ENCODE measurements around the gene LNPEP. TPM values are rescaled to one million over a fixed set of nuclear protein-coding genes. Genes with fewer than 3 reads are reported as not detected.
A peak's percentile ranks its signal among the peaks of the same experiment; 100 is the strongest.

Gene LNPEP
- total and polyA plus RNA-seq, 2 of the 13 experiments (the other 11 are each of a cell fraction or from before 2014, with no cell fraction given): 8.0 to 16.9 TPM

DNA sequence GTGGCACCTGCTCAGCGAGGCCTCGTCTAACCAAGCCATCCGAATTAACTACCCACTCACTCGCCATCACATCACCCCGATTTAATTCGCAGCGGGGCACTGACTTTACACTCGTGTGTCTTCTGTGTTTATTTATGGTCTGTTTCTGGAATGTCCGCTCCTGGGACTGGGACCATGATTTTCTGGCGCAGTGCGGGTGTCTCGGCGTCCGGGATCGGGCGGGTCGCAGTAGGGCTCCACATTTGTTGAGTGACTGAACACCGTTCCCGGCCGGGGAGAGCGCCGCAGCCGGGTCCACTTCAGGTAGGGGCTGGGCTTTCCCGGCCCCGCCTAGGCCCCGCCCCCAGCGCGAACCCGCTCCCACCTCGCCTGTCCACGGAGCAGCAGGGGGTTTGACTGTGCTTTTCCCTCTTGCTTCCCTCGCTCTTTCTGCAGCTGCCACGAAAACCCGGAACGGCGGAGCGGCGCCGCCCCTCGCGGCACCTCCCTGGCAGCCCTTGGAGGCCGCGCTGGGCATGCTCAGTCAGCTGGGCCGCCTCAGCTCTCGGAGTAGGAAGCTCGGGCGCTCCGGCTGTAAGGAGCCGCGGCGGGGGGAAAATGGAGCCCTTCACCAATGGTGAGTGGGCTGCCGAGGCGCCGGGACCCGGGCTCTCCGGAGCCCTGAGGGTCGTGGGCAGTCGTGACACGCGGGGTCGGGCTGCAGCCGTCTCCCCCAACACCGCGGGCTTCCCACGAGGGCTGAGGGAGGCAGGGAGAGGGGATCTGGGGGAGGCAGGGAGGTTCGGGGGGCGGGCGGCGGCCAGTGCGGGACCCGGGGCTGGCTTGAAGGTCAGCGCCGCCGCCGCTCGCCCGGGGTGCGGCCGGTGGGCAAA lies at the start of gene LNPEP (continued):
- TF ChIP-seq ZBTB49 (CRISPR knock-in tag; IDR thresholded peaks at IDR 0.05; ENCODE audit: borderline replicate concordance): no peak
- TF ChIP-seq ZNF224 (CRISPR knock-in tag; IDR thresholded peaks at IDR 0.05): 0 out of 2 replicates have a peak, but pooled peaks have one; percentile 85
- TF ChIP-seq SMAD3 (CRISPR knock-in tag; IDR thresholded peaks at IDR 0.05): peak; percentile 73
- no peak for TF ChIP-seq MTF2 (CRISPR knock-in tag; IDR thresholded peaks at IDR 0.05; ENCODE audit: borderline replicate concordance)
- no peak for TF ChIP-seq ZBTB33 (CRISPR knock-in tag; IDR thresholded peaks at IDR 0.05)
- no peak for TF ChIP-seq PHB2 (IDR thresholded peaks at IDR 0.05; ENCODE audit: partially characterized antibody)
- peak; percentile 17 for TF ChIP-seq ZNF430 (CRISPR knock-in tag; IDR thresholded peaks at IDR 0.05)
- TF ChIP-seq, protein P1, sequence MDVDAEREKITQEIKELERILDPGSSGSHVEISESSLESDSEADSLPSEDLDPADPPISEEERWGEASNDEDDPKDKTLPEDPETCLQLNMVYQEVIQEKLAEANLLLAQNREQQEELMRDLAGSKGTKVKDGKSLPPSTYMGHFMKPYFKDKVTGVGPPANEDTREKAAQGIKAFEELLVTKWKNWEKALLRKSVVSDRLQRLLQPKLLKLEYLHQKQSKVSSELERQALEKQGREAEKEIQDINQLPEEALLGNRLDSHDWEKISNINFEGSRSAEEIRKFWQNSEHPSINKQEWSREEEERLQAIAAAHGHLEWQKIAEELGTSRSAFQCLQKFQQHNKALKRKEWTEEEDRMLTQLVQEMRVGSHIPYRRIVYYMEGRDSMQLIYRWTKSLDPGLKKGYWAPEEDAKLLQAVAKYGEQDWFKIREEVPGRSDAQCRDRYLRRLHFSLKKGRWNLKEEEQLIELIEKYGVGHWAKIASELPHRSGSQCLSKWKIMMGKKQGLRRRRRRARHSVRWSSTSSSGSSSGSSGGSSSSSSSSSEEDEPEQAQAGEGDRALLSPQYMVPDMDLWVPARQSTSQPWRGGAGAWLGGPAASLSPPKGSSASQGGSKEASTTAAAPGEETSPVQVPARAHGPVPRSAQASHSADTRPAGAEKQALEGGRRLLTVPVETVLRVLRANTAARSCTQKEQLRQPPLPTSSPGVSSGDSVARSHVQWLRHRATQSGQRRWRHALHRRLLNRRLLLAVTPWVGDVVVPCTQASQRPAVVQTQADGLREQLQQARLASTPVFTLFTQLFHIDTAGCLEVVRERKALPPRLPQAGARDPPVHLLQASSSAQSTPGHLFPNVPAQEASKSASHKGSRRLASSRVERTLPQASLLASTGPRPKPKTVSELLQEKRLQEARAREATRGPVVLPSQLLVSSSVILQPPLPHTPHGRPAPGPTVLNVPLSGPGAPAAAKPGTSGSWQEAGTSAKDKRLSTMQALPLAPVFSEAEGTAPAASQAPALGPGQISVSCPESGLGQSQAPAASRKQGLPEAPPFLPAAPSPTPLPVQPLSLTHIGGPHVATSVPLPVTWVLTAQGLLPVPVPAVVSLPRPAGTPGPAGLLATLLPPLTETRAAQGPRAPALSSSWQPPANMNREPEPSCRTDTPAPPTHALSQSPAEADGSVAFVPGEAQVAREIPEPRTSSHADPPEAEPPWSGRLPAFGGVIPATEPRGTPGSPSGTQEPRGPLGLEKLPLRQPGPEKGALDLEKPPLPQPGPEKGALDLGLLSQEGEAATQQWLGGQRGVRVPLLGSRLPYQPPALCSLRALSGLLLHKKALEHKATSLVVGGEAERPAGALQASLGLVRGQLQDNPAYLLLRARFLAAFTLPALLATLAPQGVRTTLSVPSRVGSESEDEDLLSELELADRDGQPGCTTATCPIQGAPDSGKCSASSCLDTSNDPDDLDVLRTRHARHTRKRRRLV (CRISPR knock-in tag; IDR thresholded peaks at IDR 0.05): no peak; the same call in 1 of the 2 replicates
- TF ChIP-seq ZNF639 (CRISPR knock-in tag; conservative IDR thresholded peaks at IDR 0.05): peak; percentile 40; the same call in 1 of the 2 replicates
- TF ChIP-seq, protein P2, sequence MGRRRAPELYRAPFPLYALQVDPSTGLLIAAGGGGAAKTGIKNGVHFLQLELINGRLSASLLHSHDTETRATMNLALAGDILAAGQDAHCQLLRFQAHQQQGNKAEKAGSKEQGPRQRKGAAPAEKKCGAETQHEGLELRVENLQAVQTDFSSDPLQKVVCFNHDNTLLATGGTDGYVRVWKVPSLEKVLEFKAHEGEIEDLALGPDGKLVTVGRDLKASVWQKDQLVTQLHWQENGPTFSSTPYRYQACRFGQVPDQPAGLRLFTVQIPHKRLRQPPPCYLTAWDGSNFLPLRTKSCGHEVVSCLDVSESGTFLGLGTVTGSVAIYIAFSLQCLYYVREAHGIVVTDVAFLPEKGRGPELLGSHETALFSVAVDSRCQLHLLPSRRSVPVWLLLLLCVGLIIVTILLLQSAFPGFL (CRISPR knock-in tag; IDR thresholded peaks at IDR 0.05): no peak
- TF ChIP-seq RXRA (CRISPR knock-in tag; IDR thresholded peaks at IDR 0.05): peak; percentile 54
- TF ChIP-seq ZNF510 (CRISPR knock-in tag; IDR thresholded peaks at IDR 0.05; ENCODE audit: low read depth): no peak
- TF ChIP-seq ESRRA (CRISPR knock-in tag; IDR thresholded peaks at IDR 0.05; ENCODE audit: low read depth): 0 out of 2 replicates have a peak, but pooled peaks have one; percentile 24
- TF ChIP-seq, protein P3, sequence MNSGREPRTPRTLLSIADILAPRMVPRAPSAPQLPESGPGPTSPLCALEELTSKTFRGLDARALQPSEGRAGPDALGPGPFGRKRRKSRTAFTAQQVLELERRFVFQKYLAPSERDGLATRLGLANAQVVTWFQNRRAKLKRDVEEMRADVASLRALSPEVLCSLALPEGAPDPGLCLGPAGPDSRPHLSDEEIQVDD (CRISPR knock-in tag; IDR thresholded peaks at IDR 0.05; ENCODE audit: borderline replicate concordance): no peak
- no peak for TF ChIP-seq NCOA1 (CRISPR knock-in tag; IDR thresholded peaks at IDR 0.05)

All from HepG2 (cell line).